NCI-H1417 (cell line): ENCODE measurements around the gene DPEP3.

Experiments used
- DNase-seq, 3 experiments: peaks; one replicate each; lab custom pipeline; 2025; lab: John Stamatoyannopoulos, UW

DPEP3 gene

DNA sequence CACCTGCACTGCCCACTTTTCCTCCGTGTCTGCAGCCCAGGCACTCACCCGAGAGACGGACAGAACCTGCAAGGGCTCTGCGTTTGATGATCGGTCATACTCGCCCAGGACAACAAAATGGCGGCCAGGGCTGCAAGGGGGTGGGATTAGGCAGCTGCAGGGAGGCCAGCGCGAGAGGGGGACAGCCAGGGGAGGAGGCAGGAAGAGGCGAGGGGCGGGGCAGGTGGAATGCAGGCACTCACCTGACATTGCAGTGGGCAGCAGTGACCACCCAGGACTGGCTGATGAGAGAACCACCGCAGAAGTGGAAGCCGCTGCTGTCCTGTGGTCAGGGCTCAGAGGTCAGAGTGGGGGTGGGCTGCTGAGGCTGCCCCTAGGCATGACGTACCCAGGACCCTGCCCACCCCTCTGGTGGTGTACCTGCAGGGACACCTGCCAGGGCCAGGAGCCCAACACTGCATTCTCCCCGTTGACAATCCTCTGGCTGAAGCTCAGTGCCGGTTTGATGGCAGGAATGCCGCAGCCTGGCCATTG, 49.6 kb downstream of the DPEP3 start:
- no peak for DNase-seq

DNA sequence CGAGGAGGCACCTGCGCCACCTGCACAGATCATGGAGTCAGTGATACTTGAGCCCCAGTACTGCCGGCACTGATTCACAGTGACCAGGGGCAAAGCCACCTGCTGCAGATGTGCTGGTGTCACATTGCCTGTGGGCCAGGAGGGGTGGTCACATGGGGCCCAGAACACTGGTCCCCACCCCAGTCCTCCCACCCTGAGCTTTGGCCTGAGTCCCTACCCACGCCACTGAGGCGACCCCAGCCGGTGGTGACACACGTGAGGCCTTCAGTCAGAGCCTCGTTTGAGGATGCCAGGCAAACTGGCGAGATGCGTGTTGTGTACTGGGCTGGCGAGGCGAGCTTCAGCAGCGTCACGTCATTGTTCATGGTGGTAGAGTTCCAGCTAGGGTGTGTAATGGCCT, 50.1 kb downstream of the DPEP3 start:
- no peak for DNase-seq

DNA sequence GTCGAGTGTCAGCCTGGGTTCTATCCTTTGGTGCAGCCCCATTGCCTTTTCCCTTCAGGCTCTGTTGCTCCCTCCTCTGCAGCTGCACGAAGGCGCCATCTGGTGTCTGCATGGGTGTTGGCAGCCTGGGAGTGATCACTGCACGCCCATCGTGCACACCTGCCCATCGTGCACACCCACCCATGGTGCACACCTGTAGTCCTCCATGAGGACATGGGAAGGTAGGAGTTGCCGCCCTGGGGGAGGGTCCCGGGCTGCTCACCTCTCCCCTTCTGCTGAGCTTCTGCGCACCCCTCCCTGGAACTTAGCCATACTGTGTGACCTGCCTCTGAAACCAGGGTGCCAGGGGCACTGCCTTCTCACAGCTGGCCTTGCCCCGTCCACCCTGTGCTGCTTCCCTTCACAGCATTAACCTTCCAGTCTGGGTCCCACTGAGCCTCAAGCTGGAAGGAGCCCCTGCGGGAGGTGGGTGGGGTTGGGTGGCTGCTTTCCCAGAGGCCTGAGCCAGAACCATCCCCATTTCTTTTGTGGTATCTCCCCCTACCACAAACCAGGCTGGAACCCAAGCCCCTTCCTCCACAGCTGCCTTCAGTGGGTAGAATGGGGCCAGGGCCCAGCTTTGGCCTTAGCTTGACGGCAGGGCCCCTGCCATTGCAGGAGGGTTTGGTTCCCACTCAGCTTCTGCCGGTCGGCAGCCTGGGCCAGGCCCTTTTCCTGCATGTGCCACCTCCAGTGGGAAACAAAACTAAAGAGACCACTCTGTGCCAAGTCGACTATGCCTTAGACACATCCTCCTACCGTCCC, 51.5 kb downstream of the DPEP3 start:
- DNase-seq: peak; percentile 57 to 77 (median 65)

DNA sequence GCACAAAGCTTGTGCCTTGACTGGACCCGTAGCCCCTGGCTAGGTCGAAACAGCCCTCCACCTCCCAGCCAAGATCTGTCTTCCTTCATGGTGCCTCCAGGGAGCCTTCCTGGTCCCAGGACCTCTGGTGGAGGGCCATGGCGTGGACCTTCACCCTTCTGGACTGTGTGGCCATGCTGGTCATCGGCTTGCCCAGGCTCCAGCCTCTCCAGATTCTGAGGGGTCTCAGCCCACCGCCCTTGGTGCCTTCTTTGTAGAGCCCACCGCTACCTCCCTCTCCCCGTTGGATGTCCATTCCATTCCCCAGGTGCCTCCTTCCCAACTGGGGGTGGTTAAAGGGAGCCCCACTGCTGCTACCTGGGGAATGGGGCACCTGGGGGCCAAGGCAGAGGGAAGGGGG, 52.2 kb downstream of the DPEP3 start:
- no peak for DNase-seq

DNA sequence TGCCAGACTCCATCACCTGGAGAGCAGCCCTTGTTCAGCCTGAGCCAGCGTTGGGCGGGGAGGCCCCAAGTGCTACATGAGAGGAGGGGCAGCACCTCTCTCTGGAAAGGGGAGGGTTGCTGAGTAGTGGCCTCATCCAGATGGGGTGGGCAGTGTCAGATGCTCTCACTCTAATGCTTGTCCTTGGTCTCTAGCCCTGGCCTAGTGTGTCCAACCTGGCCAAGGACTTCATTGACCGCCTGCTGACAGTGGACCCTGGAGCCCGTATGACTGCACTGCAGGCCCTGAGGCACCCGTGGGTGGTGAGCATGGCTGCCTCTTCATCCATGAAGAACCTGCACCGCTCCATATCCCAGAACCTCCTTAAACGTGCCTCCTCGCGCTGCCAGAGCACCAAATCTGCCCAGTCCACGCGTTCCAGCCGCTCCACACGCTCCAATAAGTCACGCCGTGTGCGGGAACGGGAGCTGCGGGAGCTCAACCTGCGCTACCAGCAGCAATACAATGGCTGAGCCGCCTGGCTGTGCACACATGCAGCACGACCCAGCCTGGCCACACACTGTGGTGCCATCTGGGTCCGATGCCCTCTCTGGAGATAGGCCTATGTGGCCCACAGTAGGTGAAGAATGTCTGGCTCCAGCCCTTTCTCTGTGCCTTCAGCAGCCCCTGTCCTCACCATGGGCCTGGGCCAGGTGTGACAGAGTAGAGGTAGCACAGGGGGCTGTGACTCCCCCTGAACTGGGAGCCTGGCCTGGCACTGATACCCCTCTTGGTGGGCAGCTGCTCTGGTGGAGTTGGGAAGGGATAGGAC, 53.0 kb downstream of the DPEP3 start:
- DNase-seq: no peak

DNA sequence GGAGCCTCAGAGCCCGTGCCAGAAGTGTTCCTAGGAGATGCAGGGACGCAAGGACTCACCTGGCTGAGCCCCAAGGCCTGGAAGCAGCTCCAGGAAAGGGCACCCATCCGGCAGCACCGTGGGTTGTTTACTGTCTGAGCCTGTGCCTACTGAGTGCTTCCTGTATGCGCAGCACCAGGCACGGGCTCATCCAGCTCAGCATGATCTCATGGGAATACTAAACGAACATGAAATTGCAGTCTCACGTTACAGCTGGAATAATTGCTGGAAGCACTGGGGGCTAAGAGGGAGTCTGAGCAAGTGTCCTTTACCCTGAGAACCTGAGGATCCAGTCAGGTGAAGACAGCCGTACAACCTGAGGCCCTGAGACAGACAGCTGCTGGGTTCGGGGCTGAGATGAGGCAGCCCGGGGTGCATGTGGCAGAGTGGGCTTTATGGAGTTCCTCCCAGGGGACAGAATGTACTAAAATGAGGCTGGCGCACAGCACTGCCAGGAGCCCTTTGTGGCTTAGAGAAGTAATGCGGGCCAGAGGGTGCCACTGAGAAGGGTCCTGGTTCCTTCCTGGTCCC, 54.0 kb downstream of the DPEP3 start:
- DNase-seq: peak; percentile 77 to 93 (median 81)
